Kidney glomerular epithelial cell (primary cell): ENCODE results near the gene HAX1.
A peak's percentile ranks its signal among the peaks of the same experiment; 100 is the strongest.
"Not testable (repeated sequence)": the region's sequence is repeated elsewhere in the genome, so short reads cannot be mapped to it uniquely, and the experiment has no call there.

ENCODE experiments used
- DNase-seq: peaks from one replicate; lab custom pipeline; 2025; lab: John Stamatoyannopoulos, UW

Gene HAX1

DNA sequence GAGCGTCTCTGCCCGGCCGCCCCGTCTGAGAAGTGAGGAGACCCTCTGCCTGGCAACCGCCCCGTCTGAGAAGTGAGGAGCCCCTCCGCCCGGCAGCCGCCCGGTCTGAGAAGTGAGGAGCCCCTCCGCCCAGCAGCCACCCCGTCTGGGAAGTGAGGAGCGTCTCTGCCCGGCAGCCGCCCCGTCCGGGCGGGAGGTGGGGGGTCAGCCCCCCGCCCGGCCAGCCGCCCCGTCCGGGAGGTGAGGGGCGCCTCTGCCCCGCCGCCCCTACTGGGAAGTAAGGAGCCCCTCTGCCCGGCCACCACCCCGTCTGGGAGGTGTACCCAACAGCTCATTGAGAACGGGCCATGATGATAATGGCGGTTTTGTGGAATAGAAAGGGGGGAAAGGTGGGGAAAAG is 15.2 kb downstream of the HAX1 start:
- not testable (repeated sequence) for DNase-seq

- no peak for DNase-seq
Measured at GRCh38 chr1:154288661-154289060, 16.2 kb downstream of the HAX1 start.

- no peak for DNase-seq
Measured at GRCh38 chr1:154290921-154291320, 18.5 kb downstream of the HAX1 start.

DNA sequence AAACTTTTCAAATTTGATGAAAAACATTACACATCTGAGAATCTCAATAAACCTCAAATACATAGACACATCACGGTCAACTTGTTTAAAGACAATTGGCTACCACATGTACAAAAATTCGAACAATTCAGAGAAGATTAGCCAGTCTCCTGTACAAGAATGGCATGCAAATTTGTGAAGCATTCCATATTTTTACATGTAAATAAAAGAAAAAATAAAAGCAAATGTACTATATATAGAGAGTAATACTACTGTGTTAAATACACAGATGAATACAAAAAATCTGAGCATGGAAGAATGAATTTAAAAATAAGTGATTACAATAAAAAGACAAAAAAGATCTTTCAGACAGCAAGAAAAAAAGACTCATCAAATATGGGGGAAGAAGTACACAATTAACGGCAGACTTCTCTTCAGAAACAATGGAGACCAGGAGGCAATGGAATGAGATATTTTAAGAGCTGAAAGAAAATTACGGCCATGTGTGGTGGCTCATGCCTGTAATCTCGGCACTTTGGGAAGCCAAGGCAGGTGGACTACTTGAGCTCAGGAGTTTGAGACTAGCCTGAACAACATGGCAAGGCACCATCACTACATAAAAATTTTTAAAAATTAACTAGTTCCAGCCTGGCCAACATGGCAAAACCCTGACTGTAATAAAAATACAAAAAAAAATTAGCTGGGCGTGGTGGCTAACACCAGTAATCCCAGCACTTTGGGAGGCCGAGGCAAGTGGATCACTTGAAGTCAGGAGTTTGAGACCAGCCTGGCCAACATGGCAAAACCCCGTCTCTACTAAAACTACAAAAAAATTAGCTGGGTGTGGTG is 23.2 kb downstream of the HAX1 start:
- no peak for DNase-seq

- no peak for DNase-seq
Measured at GRCh38 chr1:154301582-154301981, 29.2 kb downstream of the HAX1 start.

DNA sequence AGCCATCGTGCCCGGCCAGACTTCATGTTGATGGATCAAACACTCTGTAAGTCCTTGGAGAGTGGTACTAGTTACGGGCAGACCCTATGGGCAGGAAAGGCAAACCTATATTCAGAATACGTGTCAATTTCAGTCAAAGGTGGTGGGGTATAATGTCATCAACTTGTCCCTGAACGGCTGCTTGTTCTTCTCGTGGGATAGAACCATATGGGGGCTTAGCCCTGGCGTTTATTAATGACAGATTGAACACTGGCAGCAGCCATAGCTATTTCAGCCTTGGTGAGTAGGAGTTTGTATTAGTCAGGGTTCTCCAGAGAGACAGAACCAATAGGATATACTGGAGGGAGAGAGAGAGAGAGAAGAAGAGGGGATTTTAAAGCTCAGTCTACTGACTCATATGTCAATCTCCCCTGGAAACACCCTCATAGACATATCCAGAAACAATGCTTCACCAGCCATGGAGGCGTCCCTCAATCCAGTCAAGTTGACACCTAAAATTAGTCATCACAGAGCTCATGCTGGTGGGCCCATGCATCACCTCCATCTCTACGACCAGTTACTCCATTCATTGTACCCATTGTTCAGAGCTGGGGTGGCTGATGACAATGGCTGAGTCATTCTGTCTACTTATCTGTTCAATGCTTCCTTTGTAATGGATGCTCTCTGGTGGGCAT is 32.4 kb downstream of the HAX1 start:
- no peak for DNase-seq

DNA sequence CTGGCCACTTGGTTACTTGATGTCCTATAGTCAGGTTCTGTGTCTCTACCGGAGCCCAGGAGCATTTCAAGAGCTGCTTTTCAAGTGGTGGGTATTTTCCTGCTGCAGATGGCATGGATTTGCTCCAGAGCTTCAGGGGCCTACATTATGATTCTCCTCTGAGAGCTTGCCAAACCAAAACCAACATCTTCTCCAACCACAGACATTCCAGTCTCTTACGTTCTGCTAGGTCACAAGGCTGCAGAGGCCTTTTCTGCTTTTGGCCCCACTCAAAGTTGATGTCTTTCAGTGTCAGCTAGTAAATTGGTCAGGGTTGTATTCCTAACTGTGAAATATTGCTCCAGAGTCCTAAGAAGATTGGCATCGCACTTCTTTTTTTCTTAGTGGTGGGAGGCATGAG is 33.7 kb downstream of the HAX1 start:
- DNase-seq, result no peak

GRCh38 chr1:154307670-154308270 is 35.3 kb downstream of the HAX1 start:
- DNase-seq, result not testable (repeated sequence)

DNA sequence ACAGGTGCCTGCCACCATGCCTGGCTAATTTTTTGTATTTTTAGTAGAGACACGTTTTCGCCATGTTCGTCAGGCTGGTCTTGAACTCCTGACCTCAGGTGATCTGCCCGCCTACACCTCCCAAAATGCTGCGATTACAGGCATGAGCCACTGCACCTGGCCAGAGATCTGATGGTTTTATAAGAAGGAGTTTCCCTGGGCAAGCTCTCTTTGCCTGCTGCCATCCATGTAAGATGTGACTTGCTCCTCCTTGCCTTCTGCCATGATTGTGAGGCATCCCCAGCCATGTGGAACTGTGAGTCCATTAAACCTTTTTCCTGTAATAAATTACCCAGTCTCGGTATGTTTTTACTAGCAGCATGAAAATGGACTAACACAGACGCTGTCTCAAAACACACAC is 36.7 kb downstream of the HAX1 start:
- DNase-seq, result not testable (repeated sequence)

- not testable (repeated sequence) for DNase-seq
Measured at GRCh38 chr1:154312229-154313065, 40.0 kb downstream of the HAX1 start.

DNA sequence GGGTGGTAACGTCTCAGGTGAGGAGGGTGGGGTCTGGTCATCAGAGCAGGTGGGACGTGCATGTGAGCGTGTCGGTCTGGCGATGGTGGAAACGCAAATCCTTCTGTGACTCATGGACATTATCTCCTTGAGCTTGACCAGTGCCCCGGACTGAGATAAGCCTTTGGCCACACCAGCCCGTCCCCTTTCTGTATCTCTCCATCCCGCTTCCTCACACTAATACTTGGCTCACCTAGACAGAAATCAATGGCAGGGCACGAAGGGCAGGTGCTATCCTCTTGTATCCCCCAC is 40.6 kb downstream of the HAX1 start:
- DNase-seq, result no peak

DNA sequence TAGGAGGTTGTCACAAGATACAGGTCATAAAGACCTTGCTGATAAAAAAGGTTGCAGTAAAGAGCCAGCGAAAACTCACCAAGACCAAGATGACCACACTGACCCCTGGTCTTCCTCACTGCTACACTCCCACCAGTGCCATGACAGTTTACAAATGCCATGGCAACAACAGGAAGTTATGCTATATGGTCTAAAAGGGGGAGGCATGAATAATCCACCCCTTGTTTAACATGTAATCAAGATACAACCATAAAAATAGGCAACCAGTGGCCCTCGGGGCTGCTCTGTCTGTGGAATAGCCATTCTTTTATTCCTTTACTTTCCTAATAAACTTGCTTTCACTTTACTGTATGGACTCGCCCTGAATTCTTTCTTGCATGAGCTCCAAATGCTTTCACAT is 41.8 kb downstream of the HAX1 start:
- not testable (repeated sequence) for DNase-seq

- DNase-seq, result no peak
Measured at GRCh38 chr1:154316704-154317103, 44.3 kb downstream of the HAX1 start.

GRCh38 chr1:154318386-154318785 is 46.0 kb downstream of the HAX1 start:
- no peak for DNase-seq

- DNase-seq, result no peak
Measured at GRCh38 chr1:154320882-154321608, 48.6 kb downstream of the HAX1 start, which contains the start of gene AQP10. AQP10 (plus strand) TSS chr1:154321093; CDS start chr1:154321156, 63 bp downstream.

- not testable (repeated sequence) for DNase-seq
Measured at GRCh38 chr1:154321609-154321934, 49.1 kb downstream of the HAX1 start.

GRCh38 chr1:154323493-154323892 is 51.1 kb downstream of the HAX1 start:
- DNase-seq, result no peak

GRCh38 chr1:154324241-154324640 is 51.8 kb downstream of the HAX1 start:
- DNase-seq, result no peak

- peak; percentile 45 for DNase-seq
Measured at GRCh38 chr1:154324669-154325582, 52.5 kb downstream of the HAX1 start, which contains the start of gene ATP8B2. ATP8B2 (plus strand) TSS chr1:154325525; CDS start chr1:154328142, 2,617 bp downstream.
